ENCODE data around the gene CDH23. TPM values are rescaled to one million over a fixed set of nuclear protein-coding genes. Genes with fewer than 3 reads are reported as not detected.

Gene CDH23
- total and polyA plus RNA-seq, 2 donors (not counting 1 experiment from before 2014, with no cell fraction given): 0.37 to 0.89 TPM

DNA sequence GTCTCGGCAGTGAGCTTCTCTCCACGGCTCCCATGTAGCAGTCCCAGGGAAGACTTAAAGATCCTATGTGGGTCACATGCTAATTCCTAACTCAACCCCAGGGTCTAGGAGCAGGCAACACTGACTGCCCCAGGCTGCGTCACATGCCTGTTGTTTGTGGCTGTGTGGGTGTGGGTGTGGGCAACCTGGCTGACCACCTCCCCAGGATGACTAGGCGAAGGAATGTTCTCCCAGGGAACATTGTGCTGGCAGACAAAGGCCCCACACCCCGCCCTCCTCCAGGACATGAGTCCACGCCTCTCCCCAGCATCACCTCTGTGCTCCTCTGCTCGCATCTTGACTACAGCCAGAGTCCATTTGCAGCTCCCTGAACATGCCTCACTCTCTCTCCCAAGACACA is 47.3 kb upstream of the CDH23 start:
- ChIA-PET CTCF (no interaction called here), POLR2A (no interaction called here)
- WGBS (ENCODE audit: insufficient coverage): 96% methylated on average over 6 of the region's 7 CpGs
- Histone ChIP-seq H4K20me1 (ENCODE audit: control insufficient read depth, insufficient read depth, low read length, poor library complexity, severe bottlenecking) (no peaks in the 10 kb centered on the region), H3K9ac (ENCODE audit: low read length) (no peak overlapping the region), H3K4me1 (ENCODE audit: control insufficient read depth in 2 of 2, insufficient read depth in 2 of 2, low read length in 2 of 2) (no peaks in the 10 kb centered on the region), H2AFZ (ENCODE audit: insufficient read depth, low read depth, low read length, poor library complexity, severe bottlenecking) (no peak overlapping the region), H3K9me3 (ENCODE audit: control extremely low read depth in 1 of 3, control insufficient read depth in 2 of 3, insufficient read depth in 1 of 3, low read length in 2 of 3) (no peaks in the 10 kb centered on the region), H3K4me3 (ENCODE audit: control extremely low read depth in 1 of 5, extremely low read depth in 1 of 5, insufficient read depth in 1 of 5, low read depth in 2 of 5, low read length in 4 of 5) (no peak overlapping the region), H3K4me2 (replicated peaks; ENCODE audit: low read depth, low read length, poor library complexity, severe bottlenecking) (no peak overlapping the region), H3K79me2 (ENCODE audit: control insufficient read depth, insufficient read depth, low read length) (no peaks in the 10 kb centered on the region), H3K27ac (ENCODE audit: low read length in 2 of 2) (no peak overlapping the region), H3K36me3 (replicated peaks in 1 of 2; ENCODE audit: control extremely low read depth in 1 of 2, control insufficient read depth in 1 of 2, extremely low read depth in 1 of 2, insufficient read depth in 2 of 2, low read length in 1 of 2) (no peaks in the 10 kb centered on the region), H3K27me3 (replicated peaks in 1 of 4; ENCODE audit: control extremely low read depth in 1 of 4, control insufficient read depth in 3 of 4, insufficient read depth in 4 of 4, low read length in 3 of 4) (no peaks in the 10 kb centered on the region)
- Mint-ChIP-seq H3K27me3 (no peaks in the 10 kb centered on the region), H3K4me3 (no peak overlapping the region), H3K9me3 (ENCODE audit: insufficient read depth) (no peaks in the 10 kb centered on the region), H3K27ac (no peak overlapping the region), H3K4me1 (no peaks in the 10 kb centered on the region)
- ATAC-seq (ENCODE audit: low read depth): no peak
- no peak for DNase-seq
- TF ChIP-seq, protein P1, sequence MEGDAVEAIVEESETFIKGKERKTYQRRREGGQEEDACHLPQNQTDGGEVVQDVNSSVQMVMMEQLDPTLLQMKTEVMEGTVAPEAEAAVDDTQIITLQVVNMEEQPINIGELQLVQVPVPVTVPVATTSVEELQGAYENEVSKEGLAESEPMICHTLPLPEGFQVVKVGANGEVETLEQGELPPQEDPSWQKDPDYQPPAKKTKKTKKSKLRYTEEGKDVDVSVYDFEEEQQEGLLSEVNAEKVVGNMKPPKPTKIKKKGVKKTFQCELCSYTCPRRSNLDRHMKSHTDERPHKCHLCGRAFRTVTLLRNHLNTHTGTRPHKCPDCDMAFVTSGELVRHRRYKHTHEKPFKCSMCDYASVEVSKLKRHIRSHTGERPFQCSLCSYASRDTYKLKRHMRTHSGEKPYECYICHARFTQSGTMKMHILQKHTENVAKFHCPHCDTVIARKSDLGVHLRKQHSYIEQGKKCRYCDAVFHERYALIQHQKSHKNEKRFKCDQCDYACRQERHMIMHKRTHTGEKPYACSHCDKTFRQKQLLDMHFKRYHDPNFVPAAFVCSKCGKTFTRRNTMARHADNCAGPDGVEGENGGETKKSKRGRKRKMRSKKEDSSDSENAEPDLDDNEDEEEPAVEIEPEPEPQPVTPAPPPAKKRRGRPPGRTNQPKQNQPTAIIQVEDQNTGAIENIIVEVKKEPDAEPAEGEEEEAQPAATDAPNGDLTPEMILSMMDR (IDR thresholded peaks at IDR 0.05): no peak
- TF ChIP-seq EZH2 (IDR thresholded peaks at IDR 0.05; ENCODE audit: borderline replicate concordance, insufficient read depth, low read depth, low read length, poor library complexity, severe bottlenecking): no peak
- intact Hi-C loops (cut with micrococcal nuclease): no loop called here

DNA sequence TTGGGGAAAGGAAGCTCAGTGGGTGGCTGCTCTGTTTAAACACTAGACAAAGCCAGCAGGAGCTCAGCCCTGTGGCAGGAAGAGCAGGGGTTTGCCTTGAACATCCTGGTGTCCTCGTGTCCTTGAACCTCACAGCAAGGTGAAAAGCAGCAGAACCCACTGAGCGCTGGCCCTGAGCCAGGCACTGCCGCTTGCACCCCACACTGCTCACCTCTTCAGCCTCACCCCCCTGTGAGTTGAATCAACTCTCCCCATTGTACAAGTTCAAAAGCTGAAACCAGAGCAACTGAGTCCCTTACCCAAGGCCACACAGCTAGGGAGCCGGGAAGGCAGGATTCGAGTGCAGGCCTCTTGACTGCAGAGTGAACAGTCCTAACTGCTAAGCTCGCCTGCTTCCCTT is 45.6 kb upstream of the CDH23 start:
- Mint-ChIP-seq H3K27me3 (no peaks in the 10 kb centered on the region), H3K4me1 (no peaks in the 10 kb centered on the region), H3K27ac (no peak overlapping the region), H3K4me3 (no peak overlapping the region), H3K9me3 (ENCODE audit: insufficient read depth) (no peaks in the 10 kb centered on the region)
- Histone ChIP-seq H3K4me1 (ENCODE audit: control insufficient read depth in 2 of 2, insufficient read depth in 2 of 2, low read length in 2 of 2) (no peaks in the 10 kb centered on the region), H2AFZ (ENCODE audit: insufficient read depth, low read depth, low read length, poor library complexity, severe bottlenecking) (no peak overlapping the region), H3K36me3 (replicated peaks in 1 of 2; ENCODE audit: control extremely low read depth in 1 of 2, control insufficient read depth in 1 of 2, extremely low read depth in 1 of 2, insufficient read depth in 2 of 2, low read length in 1 of 2) (peaks cover 0 to 2% of the 10 kb centered on the region in 2 experiments), H3K9me3 (ENCODE audit: control extremely low read depth in 1 of 3, control insufficient read depth in 2 of 3, insufficient read depth in 1 of 3, low read length in 2 of 3) (no peaks in the 10 kb centered on the region), H3K27ac (ENCODE audit: low read length in 2 of 2) (no peak overlapping the region), H4K20me1 (ENCODE audit: control insufficient read depth, insufficient read depth, low read length, poor library complexity, severe bottlenecking) (no peaks in the 10 kb centered on the region), H3K9ac (ENCODE audit: low read length) (no peak overlapping the region), H3K79me2 (ENCODE audit: control insufficient read depth, insufficient read depth, low read length) (no peaks in the 10 kb centered on the region), H3K27me3 (replicated peaks in 1 of 4; ENCODE audit: control extremely low read depth in 1 of 4, control insufficient read depth in 3 of 4, insufficient read depth in 4 of 4, low read length in 3 of 4) (no peaks in the 10 kb centered on the region), H3K4me2 (replicated peaks; ENCODE audit: low read depth, low read length, poor library complexity, severe bottlenecking) (no peak overlapping the region), H3K4me3 (ENCODE audit: control extremely low read depth in 1 of 5, extremely low read depth in 1 of 5, insufficient read depth in 1 of 5, low read depth in 2 of 5, low read length in 4 of 5) (no peak overlapping the region)
- ChIA-PET POLR2A (no interaction called here), CTCF (interaction anchor here (1.0 to 1.3 kb wide), 2 partner anchors 22 to 34 kb away, joined by 3 read pairs; no protein-coding TSS in a partner anchor)
- WGBS (ENCODE audit: insufficient coverage): 98% methylated on average over 5 of the region's 6 CpGs
- no peak for TF ChIP-seq EZH2 (IDR thresholded peaks at IDR 0.05; ENCODE audit: borderline replicate concordance, insufficient read depth, low read depth, low read length, poor library complexity, severe bottlenecking)
- TF ChIP-seq, protein P1 (IDR thresholded peaks at IDR 0.05): no peak
- DNase-seq: no peak
- no peak for ATAC-seq (ENCODE audit: low read depth)
- intact Hi-C loops (cut with micrococcal nuclease): no loop called here
